ENCODE results near the gene LTA4H.
"Not testable (repeated sequence)": the region's sequence is repeated elsewhere in the genome, so short reads cannot be mapped to it uniquely, and the experiment has no call there.

The LTA4H gene

GRCh38 chr12:96035283-96036236 lies at the start of gene LTA4H:
Gene LTA4H (minus strand): TSS chr12:96035587. CDS start chr12:96035519, 68 bp downstream.
- peak; percentile 64 for FAIRE-seq

GRCh38 chr12:96084624-96085023 lies 49.2 kb upstream of the LTA4H start:
- FAIRE-seq = no peak

- no peak for FAIRE-seq
Measured at GRCh38 chr12:96083020-96083719, 47.8 kb upstream of the LTA4H start.

- FAIRE-seq = no peak
Measured at GRCh38 chr12:96081596-96081995, 46.2 kb upstream of the LTA4H start.

- no peak for FAIRE-seq
Measured at GRCh38 chr12:96078231-96079135, 43.1 kb upstream of the LTA4H start.

- FAIRE-seq = no peak
Measured at GRCh38 chr12:96077081-96077480, 41.7 kb upstream of the LTA4H start.

- FAIRE-seq = no peak
Measured at GRCh38 chr12:96075560-96075959, 40.2 kb upstream of the LTA4H start.

- no peak for FAIRE-seq
Measured at GRCh38 chr12:96073346-96074330, 38.3 kb upstream of the LTA4H start.

GRCh38 chr12:96070670-96071279 lies 35.4 kb upstream of the LTA4H start:
- no peak for FAIRE-seq

- no peak for FAIRE-seq
Measured at GRCh38 chr12:96069511-96070231, 34.3 kb upstream of the LTA4H start.

- FAIRE-seq = no peak
Measured at GRCh38 chr12:96068636-96069035, 33.2 kb upstream of the LTA4H start.

GRCh38 chr12:96068111-96068510 lies 32.7 kb upstream of the LTA4H start:
- no peak for FAIRE-seq

- not testable (repeated sequence) for FAIRE-seq
Measured at GRCh38 chr12:96065776-96066175, 30.4 kb upstream of the LTA4H start.

GRCh38 chr12:96064966-96065365 lies 29.6 kb upstream of the LTA4H start:
- FAIRE-seq = no peak

GRCh38 chr12:96064271-96064670 lies 28.9 kb upstream of the LTA4H start:
- no peak for FAIRE-seq

GRCh38 chr12:96063046-96063445 lies 27.7 kb upstream of the LTA4H start:
- no peak for FAIRE-seq

GRCh38 chr12:96061864-96062453 lies 26.6 kb upstream of the LTA4H start:
- peak; percentile 40 for FAIRE-seq

- FAIRE-seq = no peak
Measured at GRCh38 chr12:96061323-96061722, 25.9 kb upstream of the LTA4H start.

GRCh38 chr12:96060041-96060440 lies 24.7 kb upstream of the LTA4H start:
- no peak for FAIRE-seq

GRCh38 chr12:96057986-96058553 lies 22.7 kb upstream of the LTA4H start:
- FAIRE-seq = no peak
